Prostate gland (tissue), 2 donors: ENCODE data around the gene MED12L. TPM values are rescaled to one million over a fixed set of nuclear protein-coding genes. Genes with fewer than 3 reads are reported as not detected.

Experiments
- DNase-seq: peaks from one replicate; pipeline ENCODE4 v3.0.0-alpha.2; 2019; ENCODE audit warnings: low spot score
- H3K27ac ChIP-seq, 2 donors: fragments of 200-600 bp; sonication (generic); 2 replicates each; pipeline ENCODE4 v1.5.1; 2017 to 2019
- H3K27me3 ChIP-seq: fragments of 200-600 bp; sonication (generic); replicated peaks from 2 replicates; pipeline ENCODE4 v1.5.1; 2019; ENCODE audit not compliant: insufficient read depth
- H3K36me3 ChIP-seq, 2 donors: fragments of 200-600 bp; sonication (generic); 1 replicate in 1 of 2; 2 replicates in 1 of 2; pipeline versions ENCODE4 v1.5.1 to v1.8.1; 2017 to 2019
- H3K4me1 ChIP-seq: fragments of 200-600 bp; sonication (generic); replicated peaks from 2 replicates; pipeline ENCODE4 v1.5.1; 2019
- H3K4me3 ChIP-seq, 2 donors: fragments of 200-600 bp; sonication (generic); 2 replicates each; pipeline ENCODE4 v1.5.1; 2017 to 2019
- H3K9me3 ChIP-seq: fragments of 200-600 bp; sonication (generic); 2 replicates; pipeline ENCODE4 v1.5.1; 2017
- POLR2A ChIP-seq: fragments of 450-650 bp; IDR thresholded peaks from one replicate; pipeline ENCODE4 v1.6.1; 2016; ENCODE audit warnings: antibody characterized with exemption, mild to moderate bottlenecking
- POLR2AphosphoS5 ChIP-seq: sonication (generic); formaldehyde crosslinking; IDR thresholded peaks from one replicate; pipeline ENCODE4 v1.6.1; 2017; ENCODE audit warnings: antibody characterized with exemption
- WGBS: methylation state at CpG from one replicate; pipeline ENCODE4 v1.1.5; 2018; 5-methylcytosine and 5-hydroxymethylcytosine counted together
- intact Hi-C: fragments of 100-400 bp; cut with DNase I; formaldehyde crosslinking; loops from one replicate; pipeline ENCODE4 v1.14.2; 2022
- total RNA-seq, 2 donors: library from RNA; depleted of rRNA; stranded (reverse); fragments of >200 nt; gene quantifications; one replicate each; pipeline ENCODE4 v1.1.0, GENCODE V29; 2016
- TF ChIP-seq, protein P1 (sequence below), 4 experiments: fragments of 200-600 bp in 2 of 4; fragments of 450-650 bp in 2 of 4; sonication (generic) in 2 of 4; IDR thresholded peaks; 1 replicate in 3 of 4; 2 replicates in 1 of 4; pipeline ENCODE4 v1.5.1; 2016 to 2019; ENCODE audit warnings: antibody characterized with exemption in 4 of 4, mild to moderate bottlenecking in 2 of 4, moderate library complexity in 2 of 4

The MED12L gene
- total RNA-seq, 2 donors from 2014 or later, result 3.6 to 4.3 TPM

DNA sequence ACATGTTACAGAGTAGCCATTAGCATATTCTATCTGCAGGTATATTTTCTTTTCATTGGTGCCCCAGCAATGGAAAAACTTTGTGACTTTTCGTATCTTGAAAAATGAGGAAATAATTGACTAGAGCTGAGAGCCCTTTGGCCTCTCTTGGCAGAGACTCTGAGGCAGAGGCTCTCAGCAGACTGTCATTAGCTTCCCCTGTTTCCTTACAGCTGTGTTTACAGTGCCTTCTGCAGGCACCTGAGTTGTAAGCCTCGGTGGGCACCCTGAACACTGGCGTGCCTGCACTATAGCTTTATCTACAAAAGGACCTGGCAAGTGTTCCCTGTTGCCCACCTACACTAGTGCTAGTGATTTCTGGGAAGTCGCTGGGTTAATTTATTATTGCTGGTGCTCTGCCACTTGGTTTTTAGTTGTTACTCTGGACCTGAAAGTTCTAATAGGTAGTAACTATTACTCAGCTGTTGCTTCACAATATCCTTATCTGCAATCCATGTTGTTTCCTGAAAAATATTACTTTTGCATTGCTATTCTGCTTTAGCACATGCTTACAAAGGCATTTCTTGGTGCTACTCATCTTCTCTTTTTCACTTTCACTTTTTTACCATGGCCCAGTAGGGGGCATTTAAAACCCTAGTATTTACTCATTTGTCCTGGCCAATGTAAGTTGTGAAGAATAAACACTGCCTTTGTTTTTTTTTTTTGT, 125.4 kb downstream of the MED12L start:
- TF ChIP-seq POLR2AphosphoS5 (no peak), POLR2A (no peak)
- TF ChIP-seq, protein P1, sequence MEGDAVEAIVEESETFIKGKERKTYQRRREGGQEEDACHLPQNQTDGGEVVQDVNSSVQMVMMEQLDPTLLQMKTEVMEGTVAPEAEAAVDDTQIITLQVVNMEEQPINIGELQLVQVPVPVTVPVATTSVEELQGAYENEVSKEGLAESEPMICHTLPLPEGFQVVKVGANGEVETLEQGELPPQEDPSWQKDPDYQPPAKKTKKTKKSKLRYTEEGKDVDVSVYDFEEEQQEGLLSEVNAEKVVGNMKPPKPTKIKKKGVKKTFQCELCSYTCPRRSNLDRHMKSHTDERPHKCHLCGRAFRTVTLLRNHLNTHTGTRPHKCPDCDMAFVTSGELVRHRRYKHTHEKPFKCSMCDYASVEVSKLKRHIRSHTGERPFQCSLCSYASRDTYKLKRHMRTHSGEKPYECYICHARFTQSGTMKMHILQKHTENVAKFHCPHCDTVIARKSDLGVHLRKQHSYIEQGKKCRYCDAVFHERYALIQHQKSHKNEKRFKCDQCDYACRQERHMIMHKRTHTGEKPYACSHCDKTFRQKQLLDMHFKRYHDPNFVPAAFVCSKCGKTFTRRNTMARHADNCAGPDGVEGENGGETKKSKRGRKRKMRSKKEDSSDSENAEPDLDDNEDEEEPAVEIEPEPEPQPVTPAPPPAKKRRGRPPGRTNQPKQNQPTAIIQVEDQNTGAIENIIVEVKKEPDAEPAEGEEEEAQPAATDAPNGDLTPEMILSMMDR (IDR thresholded peaks at IDR 0.05), result no peak
- DNase-seq, result no peak
- H3K27me3 ChIP-seq, result no peaks in the 10 kb centered on the region
- H3K36me3 ChIP-seq, result no peaks in the 10 kb centered on the region
- no peak overlapping the region for H3K27ac ChIP-seq
- H3K4me3 ChIP-seq, result no peak overlapping the region
- WGBS, result 38% methylated on average over 4 of the region's 4 CpGs
- no peaks in the 10 kb centered on the region for H3K4me1 ChIP-seq
- intact Hi-C loops, result no loop called here
- no peaks in the 10 kb centered on the region for H3K9me3 ChIP-seq

DNA sequence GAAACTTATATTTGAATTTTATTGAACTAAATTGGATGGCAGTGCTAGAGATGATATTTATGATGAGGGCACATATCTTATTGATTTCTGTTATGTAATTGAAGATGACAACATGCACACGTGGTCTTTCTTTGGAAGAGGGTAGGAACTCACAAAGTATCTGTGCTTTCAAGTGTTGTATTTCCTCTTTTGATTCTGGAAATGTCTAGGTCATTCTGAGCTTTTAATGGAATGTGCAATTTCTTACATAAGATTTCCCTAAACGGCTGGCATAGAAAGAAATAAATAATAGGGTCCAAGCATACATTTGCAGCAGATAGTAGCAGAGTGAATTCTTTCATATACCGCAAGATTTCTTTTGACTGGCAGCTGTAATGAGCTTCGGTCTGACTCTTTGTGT, 127.7 kb downstream of the MED12L start:
- DNase-seq, result no peak
- H3K9me3 ChIP-seq, result no peaks in the 10 kb centered on the region
- TF ChIP-seq, protein P1 (IDR thresholded peaks at IDR 0.05), result no peak
- TF ChIP-seq POLR2A (no peak), POLR2AphosphoS5 (no peak)
- H3K4me3 ChIP-seq, result no peak overlapping the region
- H3K36me3 ChIP-seq, result no peaks in the 10 kb centered on the region
- intact Hi-C loops, result no loop called here
- WGBS, result 85% methylated on average over 4 of the region's 4 CpGs
- H3K27ac ChIP-seq, result no peak overlapping the region
- no peaks in the 10 kb centered on the region for H3K4me1 ChIP-seq
- H3K27me3 ChIP-seq, result no peaks in the 10 kb centered on the region

DNA sequence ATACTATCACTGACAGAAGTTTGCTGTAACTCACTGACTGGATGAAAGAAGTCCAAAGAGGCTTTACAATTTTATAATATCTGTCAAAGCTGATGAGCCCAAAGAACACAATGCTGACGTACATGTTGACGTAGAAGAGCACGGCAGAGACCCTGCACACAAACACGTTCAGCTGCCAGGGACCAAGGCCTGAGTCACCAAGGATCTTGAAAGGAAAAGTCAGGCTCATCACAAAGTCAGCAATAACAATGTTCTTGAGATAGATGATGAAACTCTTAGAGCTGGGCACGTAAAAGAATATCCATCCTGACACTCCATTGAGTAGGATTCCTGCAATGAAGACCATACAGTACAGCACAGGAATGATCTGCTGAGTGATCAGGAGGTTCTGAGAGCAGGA, 128.4 kb downstream of the MED12L start:
- Histone ChIP-seq H3K4me1 (no peaks in the 10 kb centered on the region), H3K27ac (no peak overlapping the region)
- 85% methylated on average over 5 of the region's 5 CpGs for WGBS

DNA sequence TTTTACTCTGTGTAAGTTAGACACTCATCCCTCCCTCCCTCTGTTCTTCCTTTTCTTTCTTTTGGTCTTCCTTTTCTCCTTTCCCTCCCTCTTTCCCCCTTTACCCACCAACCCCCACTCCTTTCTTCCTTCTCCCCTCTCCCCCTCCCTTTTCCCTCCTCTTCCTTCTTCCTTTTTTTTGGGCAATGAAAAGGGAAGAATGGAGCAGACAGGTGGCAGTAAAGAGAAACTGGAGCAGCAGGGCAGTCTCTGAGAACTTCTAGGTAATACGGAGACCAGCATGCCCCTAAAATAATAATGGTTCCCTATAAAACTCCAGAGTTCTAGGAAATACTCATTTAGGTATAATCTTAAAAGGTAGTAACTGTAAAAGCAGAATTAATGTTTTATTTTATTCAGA, 129.0 kb downstream of the MED12L start:
- intact Hi-C loops, result no loop called here
- Histone ChIP-seq H3K27me3 (no peaks in the 10 kb centered on the region), H3K27ac (no peak overlapping the region), H3K36me3 (no peaks in the 10 kb centered on the region), H3K9me3 (no peaks in the 10 kb centered on the region), H3K4me3 (no peak overlapping the region), H3K4me1 (no peaks in the 10 kb centered on the region)
- no peak for DNase-seq
- WGBS, result 85% methylated on average over 1 of the region's 1 CpG
- TF ChIP-seq POLR2AphosphoS5, result no peak
- no peak for TF ChIP-seq POLR2A
- TF ChIP-seq, protein P1 (IDR thresholded peaks at IDR 0.05), result no peak

More for the DNA sequence above, 128.4 kb downstream of the MED12L start:
- no peak for DNase-seq
- intact Hi-C loops, result no loop called here
- Histone ChIP-seq H3K4me3 (no peak overlapping the region), H3K27me3 (no peaks in the 10 kb centered on the region), H3K36me3 (no peaks in the 10 kb centered on the region), H3K9me3 (no peaks in the 10 kb centered on the region)
- TF ChIP-seq POLR2A (no peak), POLR2AphosphoS5 (no peak)
- TF ChIP-seq, protein P1 (IDR thresholded peaks at IDR 0.05), result no peak
